ENCODE results near the gene ABLIM3.
A peak's percentile ranks its signal among the peaks of the same experiment; 100 is the strongest.

ABLIM3 gene

GRCh38 chr5:149257131-149257530 lies 115.8 kb downstream of the ABLIM3 start:
- peaks cover 5% of the 10 kb centered on the region for H3K27me3 ChIP-seq (ENCODE audit: insufficient read depth, low read length)
- no peaks in the 10 kb centered on the region for H3K9me3 ChIP-seq (ENCODE audit: low read length)
- no peak overlapping the region for H3K4me3 ChIP-seq (ENCODE audit: low read length)

GRCh38 chr5:149257889-149258705 lies 116.8 kb downstream of the ABLIM3 start:
- Histone ChIP-seq H3K27me3 (ENCODE audit: insufficient read depth, low read length) (peaks cover 5% of the 10 kb centered on the region), H3K36me3 (ENCODE audit: insufficient read depth, low read length) (no peaks in the 10 kb centered on the region), H3K9me3 (ENCODE audit: low read length) (no peaks in the 10 kb centered on the region), H3K4me1 (ENCODE audit: insufficient read depth, low read length) (no peaks in the 10 kb centered on the region), H2AFZ (ENCODE audit: low read depth, low read length) (no peak overlapping the region), H3K4me3 (ENCODE audit: low read length) (no peak overlapping the region)

More at GRCh38 chr5:149257131-149257530, 115.8 kb downstream of the ABLIM3 start:
- Histone ChIP-seq H2AFZ (ENCODE audit: low read depth, low read length) (no peak overlapping the region), H3K4me1 (ENCODE audit: insufficient read depth, low read length) (no peaks in the 10 kb centered on the region), H3K36me3 (ENCODE audit: insufficient read depth, low read length) (no peaks in the 10 kb centered on the region)

- H3K9me3 ChIP-seq (ENCODE audit: low read length) = no peaks in the 10 kb centered on the region
- no peaks in the 10 kb centered on the region for H3K4me1 ChIP-seq (ENCODE audit: insufficient read depth, low read length)
- no peak overlapping the region for H3K4me3 ChIP-seq (ENCODE audit: low read length)
- peaks cover 18% of the 10 kb centered on the region for H3K27me3 ChIP-seq (ENCODE audit: insufficient read depth, low read length)
- H3K36me3 ChIP-seq (ENCODE audit: insufficient read depth, low read length) = no peaks in the 10 kb centered on the region
- no peak overlapping the region for H2AFZ ChIP-seq (ENCODE audit: low read depth, low read length)
These were observed 119.5 kb downstream of the ABLIM3 start for GRCh38 chr5:149260761-149261160.

- H3K4me1 ChIP-seq (ENCODE audit: insufficient read depth, low read length) = no peaks in the 10 kb centered on the region
- no peaks in the 10 kb centered on the region for H3K9me3 ChIP-seq (ENCODE audit: low read length)
- no peaks in the 10 kb centered on the region for H3K36me3 ChIP-seq (ENCODE audit: insufficient read depth, low read length)
- H3K4me3 ChIP-seq (ENCODE audit: low read length) = no peak overlapping the region
- H2AFZ ChIP-seq (ENCODE audit: low read depth, low read length) = no peak overlapping the region
- peaks cover 18% of the 10 kb centered on the region for H3K27me3 ChIP-seq (ENCODE audit: insufficient read depth, low read length)
These were observed 120.0 kb downstream of the ABLIM3 start for GRCh38 chr5:149261246-149261645.

GRCh38 chr5:149262315-149262714 lies 121.0 kb downstream of the ABLIM3 start:
- Histone ChIP-seq H3K4me1 (ENCODE audit: insufficient read depth, low read length) (no peaks in the 10 kb centered on the region), H2AFZ (ENCODE audit: low read depth, low read length) (no peak overlapping the region), H3K4me3 (ENCODE audit: low read length) (no peak overlapping the region), H3K27me3 (ENCODE audit: insufficient read depth, low read length) (peaks cover 18% of the 10 kb centered on the region), H3K9me3 (ENCODE audit: low read length) (no peaks in the 10 kb centered on the region), H3K36me3 (ENCODE audit: insufficient read depth, low read length) (no peaks in the 10 kb centered on the region)

- Histone ChIP-seq H3K9me3 (ENCODE audit: low read length) (no peaks in the 10 kb centered on the region), H3K27me3 (ENCODE audit: insufficient read depth, low read length) (peaks cover 13% of the 10 kb centered on the region), H2AFZ (ENCODE audit: low read depth, low read length) (no peak overlapping the region), H3K4me3 (ENCODE audit: low read length) (no peak overlapping the region), H3K4me1 (ENCODE audit: insufficient read depth, low read length) (no peaks in the 10 kb centered on the region), H3K36me3 (ENCODE audit: insufficient read depth, low read length) (no peaks in the 10 kb centered on the region)
These were observed 123.3 kb downstream of the ABLIM3 start for GRCh38 chr5:149264439-149265067.

- Histone ChIP-seq H3K27me3 (ENCODE audit: insufficient read depth, low read length) (peaks cover 15% of the 10 kb centered on the region), H3K36me3 (ENCODE audit: insufficient read depth, low read length) (no peaks in the 10 kb centered on the region), H2AFZ (ENCODE audit: low read depth, low read length) (no peak overlapping the region), H3K9me3 (ENCODE audit: low read length) (no peaks in the 10 kb centered on the region), H3K4me3 (ENCODE audit: low read length) (no peak overlapping the region), H3K4me1 (ENCODE audit: insufficient read depth, low read length) (no peaks in the 10 kb centered on the region)
These were observed 123.8 kb downstream of the ABLIM3 start for GRCh38 chr5:149265068-149265465.

GRCh38 chr5:149265597-149265996 lies 124.3 kb downstream of the ABLIM3 start:
- Histone ChIP-seq H3K4me3 (ENCODE audit: low read length) (no peak overlapping the region), H3K27me3 (ENCODE audit: insufficient read depth, low read length) (peaks cover 18% of the 10 kb centered on the region), H3K9me3 (ENCODE audit: low read length) (no peaks in the 10 kb centered on the region), H3K36me3 (ENCODE audit: insufficient read depth, low read length) (no peaks in the 10 kb centered on the region), H3K4me1 (ENCODE audit: insufficient read depth, low read length) (no peaks in the 10 kb centered on the region), H2AFZ (ENCODE audit: low read depth, low read length) (no peak overlapping the region)

- peaks cover 32% of the 10 kb centered on the region for H3K27me3 ChIP-seq (ENCODE audit: insufficient read depth, low read length)
- no peaks in the 10 kb centered on the region for H3K9me3 ChIP-seq (ENCODE audit: low read length)
- peaks cover 7% of the 10 kb centered on the region for H3K4me1 ChIP-seq (ENCODE audit: insufficient read depth, low read length)
- H3K36me3 ChIP-seq (ENCODE audit: insufficient read depth, low read length) = no peaks in the 10 kb centered on the region
- no peak overlapping the region for H3K4me3 ChIP-seq (ENCODE audit: low read length)
- no peak overlapping the region for H2AFZ ChIP-seq (ENCODE audit: low read depth, low read length)
These were observed 126.1 kb downstream of the ABLIM3 start for GRCh38 chr5:149267241-149267973.

GRCh38 chr5:149268928-149269557 lies 127.8 kb downstream of the ABLIM3 start:
- no peaks in the 10 kb centered on the region for H3K9me3 ChIP-seq (ENCODE audit: low read length)
- H3K4me1 ChIP-seq (ENCODE audit: insufficient read depth, low read length) = peaks cover 8% of the 10 kb centered on the region
- H3K4me3 ChIP-seq (ENCODE audit: low read length) = no peak overlapping the region
- peaks cover 48% of the 10 kb centered on the region for H3K27me3 ChIP-seq (ENCODE audit: insufficient read depth, low read length)
- H2AFZ ChIP-seq (ENCODE audit: low read depth, low read length) = no peak overlapping the region
- no peaks in the 10 kb centered on the region for H3K36me3 ChIP-seq (ENCODE audit: insufficient read depth, low read length)

GRCh38 chr5:149271195-149271715 lies 130.0 kb downstream of the ABLIM3 start:
- peak overlapping the region; percentile 94 for H2AFZ ChIP-seq (ENCODE audit: low read depth, low read length)
- H3K9me3 ChIP-seq (ENCODE audit: low read length) = no peaks in the 10 kb centered on the region
- peak overlapping the region; percentile 31 for H3K4me3 ChIP-seq (ENCODE audit: low read length)
- H3K4me1 ChIP-seq (ENCODE audit: insufficient read depth, low read length) = peaks cover 8% of the 10 kb centered on the region
- peaks cover 46% of the 10 kb centered on the region for H3K27me3 ChIP-seq (ENCODE audit: insufficient read depth, low read length)
- no peaks in the 10 kb centered on the region for H3K36me3 ChIP-seq (ENCODE audit: insufficient read depth, low read length)

- H3K27me3 ChIP-seq (ENCODE audit: insufficient read depth, low read length) = peaks cover 47% of the 10 kb centered on the region
- H3K36me3 ChIP-seq (ENCODE audit: insufficient read depth, low read length) = no peaks in the 10 kb centered on the region
- H3K9me3 ChIP-seq (ENCODE audit: low read length) = no peaks in the 10 kb centered on the region
These were observed 130.6 kb downstream of the ABLIM3 start, which contains the start of gene AFAP1L1 for GRCh38 chr5:149271716-149272563. Gene AFAP1L1, plus strand, starts transcription at chr5:149271859. Its CDS starts 110 bp downstream, at chr5:149271969.

More at GRCh38 chr5:149271716-149272563, 130.6 kb downstream of the ABLIM3 start, which contains the start of gene AFAP1L1:
- Histone ChIP-seq H3K4me3 (ENCODE audit: low read length) (peak within 1 kb of the TSS; percentile 45), H2AFZ (ENCODE audit: low read depth, low read length) (peak within 1 kb of the TSS; percentile 94), H3K4me1 (ENCODE audit: insufficient read depth, low read length) (peaks cover 8% of the 10 kb centered on the region)
